ENCODE data around the gene TEAD2.

Gene TEAD2

GRCh38 chr19:49368711-49369358, 6.6 kb upstream of the TEAD2 start:
- Histone ChIP-seq H3K79me2 (ENCODE audit: insufficient read depth, low read length) (no peaks in the 10 kb centered on the region), H3K9me2 (replicated peaks; ENCODE audit: low read depth, low read length) (no peaks in the 10 kb centered on the region), H3F3A (ENCODE audit: low read depth) (no peaks in the 10 kb centered on the region), H3K27me3 (ENCODE audit: insufficient read depth, low read length, poor library complexity, severe bottlenecking) (no peaks in the 10 kb centered on the region), H3K9me3 (ENCODE audit: insufficient read depth, low read depth, low read length) (peaks cover 3% of the 10 kb centered on the region; the same call in 1 of the 2 replicates), H4K20me1 (ENCODE audit: insufficient read depth, low read length, poor library complexity, severe bottlenecking) (no peaks in the 10 kb centered on the region), H3K4me3 (ENCODE audit: low read length, poor library complexity, severe bottlenecking) (no peak overlapping the region), H3K4me1 (ENCODE audit: insufficient read depth, low read length, poor library complexity, severe bottlenecking) (no peaks in the 10 kb centered on the region), H2AFZ (ENCODE audit: low read length) (no peak overlapping the region), H3K9ac (ENCODE audit: low read depth, low read length, poor library complexity, severe bottlenecking) (no peak overlapping the region), H3K4me2 (ENCODE audit: low read depth, low read length, poor library complexity, severe bottlenecking) (no peak overlapping the region), H3K36me3 (ENCODE audit: insufficient read depth, low read length) (no peaks in the 10 kb centered on the region)
- TF ChIP-seq EZH2phosphoT487 (IDR thresholded peaks at IDR 0.05; ENCODE audit: borderline replicate concordance) (no peak), CTCF (conservative IDR thresholded peaks at IDR 0.05; ENCODE audit: low read length) (no peak)

- H3K9ac ChIP-seq (ENCODE audit: low read depth, low read length, poor library complexity, severe bottlenecking), result no peak overlapping the region
- H3K36me3 ChIP-seq (ENCODE audit: insufficient read depth, low read length), result no peaks in the 10 kb centered on the region
- peaks cover 3% of the 10 kb centered on the region; the same call in 1 of the 2 replicates for H3K9me3 ChIP-seq (ENCODE audit: insufficient read depth, low read depth, low read length)
- no peaks in the 10 kb centered on the region for H3K9me2 ChIP-seq (replicated peaks; ENCODE audit: low read depth, low read length)
- H3K4me3 ChIP-seq (ENCODE audit: low read length, poor library complexity, severe bottlenecking), result no peak overlapping the region
- no peaks in the 10 kb centered on the region for H3K27me3 ChIP-seq (ENCODE audit: insufficient read depth, low read length, poor library complexity, severe bottlenecking)
- H3K4me2 ChIP-seq (ENCODE audit: low read depth, low read length, poor library complexity, severe bottlenecking), result no peak overlapping the region
- H4K20me1 ChIP-seq (ENCODE audit: insufficient read depth, low read length, poor library complexity, severe bottlenecking), result no peaks in the 10 kb centered on the region
- H2AFZ ChIP-seq (ENCODE audit: low read length), result no peak overlapping the region
- no peaks in the 10 kb centered on the region for H3F3A ChIP-seq (ENCODE audit: low read depth)
- no peaks in the 10 kb centered on the region for H3K4me1 ChIP-seq (ENCODE audit: insufficient read depth, low read length, poor library complexity, severe bottlenecking)
- H3K79me2 ChIP-seq (ENCODE audit: insufficient read depth, low read length), result no peaks in the 10 kb centered on the region
- no peak for TF ChIP-seq CTCF (conservative IDR thresholded peaks at IDR 0.05; ENCODE audit: low read length)
- TF ChIP-seq EZH2phosphoT487 (IDR thresholded peaks at IDR 0.05; ENCODE audit: borderline replicate concordance), result no peak
These were observed 3.9 kb upstream of the TEAD2 start for GRCh38 chr19:49366110-49366509.

- Histone ChIP-seq H3K4me3 (ENCODE audit: low read length, poor library complexity, severe bottlenecking) (no peak overlapping the region), H2AFZ (ENCODE audit: low read length) (no peak overlapping the region), H4K20me1 (ENCODE audit: insufficient read depth, low read length, poor library complexity, severe bottlenecking) (no peaks in the 10 kb centered on the region), H3K79me2 (ENCODE audit: insufficient read depth, low read length) (no peaks in the 10 kb centered on the region), H3K9ac (ENCODE audit: low read depth, low read length, poor library complexity, severe bottlenecking) (no peak overlapping the region), H3K4me2 (ENCODE audit: low read depth, low read length, poor library complexity, severe bottlenecking) (no peak overlapping the region), H3K9me3 (ENCODE audit: insufficient read depth, low read depth, low read length) (peaks cover 3% of the 10 kb centered on the region; the same call in 1 of the 2 replicates), H3K27me3 (ENCODE audit: insufficient read depth, low read length, poor library complexity, severe bottlenecking) (no peaks in the 10 kb centered on the region), H3K9me2 (replicated peaks; ENCODE audit: low read depth, low read length) (no peaks in the 10 kb centered on the region), H3F3A (ENCODE audit: low read depth) (no peaks in the 10 kb centered on the region), H3K4me1 (ENCODE audit: insufficient read depth, low read length, poor library complexity, severe bottlenecking) (no peaks in the 10 kb centered on the region), H3K36me3 (ENCODE audit: insufficient read depth, low read length) (no peaks in the 10 kb centered on the region)
- TF ChIP-seq EZH2phosphoT487 (IDR thresholded peaks at IDR 0.05; ENCODE audit: borderline replicate concordance) (no peak), CTCF (conservative IDR thresholded peaks at IDR 0.05; ENCODE audit: low read length) (no peak)
These were observed 2.0 kb upstream of the TEAD2 start for GRCh38 chr19:49364083-49364737.
